H9 (cell line): Measurements from ENCODE around the gene MRPS18A. TPM values are rescaled to one million over a fixed set of nuclear protein-coding genes. Genes with fewer than 3 reads are reported as not detected.

Experiments
- DNase-seq: peaks from one replicate; pipeline ENCODE4 v3.0.0-alpha.2; 2017
- H2AFZ ChIP-seq: one replicate; pipeline ENCODE4 v1.6.1; 2013; ENCODE audit warnings: mild to moderate bottlenecking, low read length, control low read depth, moderate library complexity
- H2AK5ac ChIP-seq: 2 replicates; pipeline ENCODE4 v1.6.1; 2013; ENCODE audit warnings: low read length, control low read depth, mixed read lengths; ENCODE audit not compliant: insufficient read length
- H2BK120ac ChIP-seq: one replicate; pipeline ENCODE4 v1.6.1; 2013; ENCODE audit warnings: low read depth, mild to moderate bottlenecking, low read length, control low read depth, inconsistent platforms; ENCODE audit not compliant: poor library complexity, severe bottlenecking
- H2BK12ac ChIP-seq: 2 replicates; pipeline ENCODE4 v1.6.1; 2013; ENCODE audit warnings: low read length, control low read depth, mixed read lengths, low read depth; ENCODE audit not compliant: insufficient read length
- H2BK15ac ChIP-seq: 2 replicates; pipeline ENCODE4 v1.6.1; 2013; ENCODE audit warnings: low read depth, low read length, control low read depth
- H2BK20ac ChIP-seq: one replicate; pipeline ENCODE4 v1.6.1; 2013; ENCODE audit warnings: low read depth, mild to moderate bottlenecking, low read length, control low read depth, inconsistent platforms; ENCODE audit not compliant: poor library complexity, severe bottlenecking
- H2BK5ac ChIP-seq: 2 replicates; pipeline ENCODE4 v1.6.1; 2013; ENCODE audit warnings: low read length, control low read depth, mixed read lengths; ENCODE audit not compliant: insufficient read length
- H3K14ac ChIP-seq: 2 replicates; pipeline ENCODE4 v1.6.1; 2013; ENCODE audit warnings: low read length, control low read depth; ENCODE audit not compliant: insufficient read depth
- H3K18ac ChIP-seq: 2 replicates; pipeline ENCODE4 v1.6.1; 2013; ENCODE audit warnings: low read depth, mild to moderate bottlenecking, mixed read lengths, low read length, control low read depth; ENCODE audit not compliant: insufficient read length
- H3K23ac ChIP-seq: 2 replicates; pipeline ENCODE4 v1.6.1; 2013; ENCODE audit warnings: low read length, control low read depth, mixed read lengths, low read depth; ENCODE audit not compliant: insufficient read length
- H3K23me2 ChIP-seq: 2 replicates; pipeline ENCODE4 v1.6.1; 2013; ENCODE audit warnings: low read depth, mild to moderate bottlenecking, mixed read lengths, low read length, control low read depth; ENCODE audit not compliant: insufficient read length, poor library complexity, severe bottlenecking
- H3K27ac ChIP-seq: 2 replicates; pipeline ENCODE4 v1.5.1; 2013; ENCODE audit warnings: low read length, control low read depth, mixed read lengths, low read depth; ENCODE audit not compliant: insufficient read length
- H3K27me3 ChIP-seq: 2 replicates; pipeline ENCODE4 v1.6.1; 2013; ENCODE audit warnings: low read length, control low read depth, inconsistent platforms; ENCODE audit not compliant: insufficient read depth
- H3K4ac ChIP-seq: 2 replicates; pipeline ENCODE4 v1.6.1; 2013; ENCODE audit warnings: low read depth, mild to moderate bottlenecking, control low read depth, inconsistent platforms, low read length, moderate library complexity
- H3K4me1 ChIP-seq: 2 replicates; pipeline ENCODE4 v1.6.1; 2013; ENCODE audit warnings: low read length, control low read depth, inconsistent platforms; ENCODE audit not compliant: insufficient read depth
- H3K4me2 ChIP-seq: 2 replicates; pipeline ENCODE4 v1.6.1; 2013; ENCODE audit warnings: low read length, control low read depth, mixed read lengths; ENCODE audit not compliant: insufficient read length, insufficient read depth
- H3K56ac ChIP-seq: 2 replicates; pipeline ENCODE4 v1.6.1; 2013; ENCODE audit warnings: low read depth, mild to moderate bottlenecking, mixed read lengths, low read length, control low read depth; ENCODE audit not compliant: insufficient read length
- H3K79me1 ChIP-seq: 2 replicates; pipeline ENCODE4 v1.6.1; 2013; ENCODE audit warnings: low read depth, mild to moderate bottlenecking, moderate library complexity, low read length, control low read depth, inconsistent platforms; ENCODE audit not compliant: insufficient read depth, poor library complexity, severe bottlenecking
- H3K79me2 ChIP-seq: 2 replicates; pipeline ENCODE4 v1.6.1; 2013; ENCODE audit warnings: low read length, control low read depth, inconsistent platforms; ENCODE audit not compliant: insufficient read depth
- H3K9ac ChIP-seq: 2 replicates; pipeline ENCODE4 v1.6.1; 2013; ENCODE audit warnings: low read length, control low read depth, mixed read lengths; ENCODE audit not compliant: insufficient read length; ENCODE audit errors: extremely low read depth
- H3K9me3 ChIP-seq: one replicate; pipeline ENCODE4 v1.6.1; 2013; ENCODE audit warnings: low read depth, low read length, inconsistent platforms; ENCODE audit not compliant: control insufficient read depth
- H3T11ph ChIP-seq: one replicate; pipeline ENCODE4 v1.6.1; 2013; ENCODE audit warnings: mild to moderate bottlenecking, low read length, control low read depth, inconsistent platforms
- H4K20me1 ChIP-seq: one replicate; pipeline ENCODE4 v1.6.1; 2013; ENCODE audit not compliant: control insufficient read depth, insufficient read length, insufficient read depth
- H4K5ac ChIP-seq: 2 replicates; pipeline ENCODE4 v1.6.1; 2013; ENCODE audit warnings: low read depth, mild to moderate bottlenecking, mixed read lengths, low read length, control low read depth; ENCODE audit not compliant: insufficient read length
- H4K8ac ChIP-seq: replicated peaks from 2 replicates; pipeline ENCODE4 v1.6.1; 2013; ENCODE audit warnings: low read length, control low read depth, mixed read lengths, low read depth; ENCODE audit not compliant: insufficient read length
- H4K91ac ChIP-seq: 2 replicates; pipeline ENCODE4 v1.6.1; 2013; ENCODE audit warnings: low read depth, mild to moderate bottlenecking, moderate library complexity, mixed read lengths, low read length, control low read depth; ENCODE audit not compliant: insufficient read length
- H3K27ac Mint-ChIP-seq, 3 experiments: 2 replicates in 2 of 3; 3 replicates in 1 of 3; pipeline ENCODE4 v1.8.0; 2020 to 2021; ENCODE audit warnings: mixed read lengths in 3 of 3, mild to moderate bottlenecking in 1 of 3, moderate library complexity in 1 of 3
- H3K27me3 Mint-ChIP-seq: 2 replicates; pipeline ENCODE4 v1.8.0; 2021; ENCODE audit warnings: low read depth, mild to moderate bottlenecking, moderate library complexity, mixed read lengths
- H3K36me3 Mint-ChIP-seq, 3 experiments: 2 replicates in 2 of 3; 3 replicates in 1 of 3; pipeline ENCODE4 v1.8.0; 2020 to 2021; ENCODE audit warnings: low read depth in 3 of 3, mixed read lengths in 3 of 3; ENCODE audit not compliant: insufficient read depth in 1 of 3
- H3K4me1 Mint-ChIP-seq, 2 experiments: 2 replicates each; pipeline ENCODE4 v1.8.0; 2020; ENCODE audit warnings: mixed read lengths in 2 of 2
- H3K4me3 Mint-ChIP-seq, 2 experiments: 2 replicates in 1 of 2; 3 replicates in 1 of 2; pipeline ENCODE4 v1.8.0; 2020 to 2021; ENCODE audit warnings: mild to moderate bottlenecking in 2 of 2, mixed read lengths in 2 of 2, moderate library complexity in 1 of 2
- H3K9me3 Mint-ChIP-seq, 2 experiments: 2 replicates in 1 of 2; 3 replicates in 1 of 2; pipeline ENCODE4 v1.8.0; 2020; ENCODE audit warnings: mild to moderate bottlenecking in 2 of 2, mixed read lengths in 2 of 2, moderate library complexity in 1 of 2
- WGBS: extraction: QIAGEN DNeasy Blood & Tissue Kit; methylation state at CpG from one replicate; pipeline ENCODE4 v1.1.7; 2013; ENCODE audit warnings: missing lambda C conversion rate, low lambda C conversion rate, mixed read lengths; ENCODE audit not compliant: insufficient read length; ENCODE audit errors: extremely low coverage; 5-methylcytosine and 5-hydroxymethylcytosine counted together
- total RNA-seq: library from RNA; stranded (reverse); gene quantifications from 2 replicates; pipeline ENCODE4 v1.2.1, GENCODE V29; 2021
- TF ChIP-seq, protein P1 (sequence below): fragments of 200-600 bp; sonication (generic); conservative IDR thresholded peaks from 3 replicates; pipeline ENCODE4 v1.8.0; 2021; ENCODE audit warnings: antibody characterized with exemption, mild to moderate bottlenecking

Gene MRPS18A
- total RNA-seq, 1 experiment from 2014 or later: 65.1 TPM

DNA sequence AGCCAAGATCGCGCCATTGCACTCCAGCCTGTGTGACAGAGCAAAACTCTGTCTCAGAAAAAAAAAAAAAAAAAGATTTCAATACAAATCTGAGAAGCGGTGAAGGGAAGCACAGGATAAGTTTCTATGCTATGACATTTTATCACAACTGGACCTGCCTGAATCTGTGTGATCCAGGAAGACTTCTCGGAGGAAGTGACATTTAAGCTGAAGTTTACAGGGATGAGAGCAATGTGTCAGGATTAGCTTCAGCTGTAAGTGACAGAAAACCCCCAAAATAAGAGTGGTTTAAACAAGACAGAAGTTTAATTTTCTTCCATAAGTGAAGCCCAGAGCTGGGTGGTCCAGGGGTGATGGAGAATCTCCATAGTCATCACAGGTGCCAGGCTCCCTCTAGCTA, 33.4 kb upstream of the MRPS18A start:
- Histone ChIP-seq H3K79me1 (no peaks in the 10 kb centered on the region), H4K91ac (no peak overlapping the region), H3K56ac (no peak overlapping the region), H3T11ph (no peak overlapping the region), H3K79me2 (no peaks in the 10 kb centered on the region), H4K5ac (no peak overlapping the region), H2BK20ac (no peak overlapping the region), H2BK12ac (no peak overlapping the region), H2AFZ (no peak overlapping the region), H3K4me1 (no peaks in the 10 kb centered on the region), H2AK5ac (no peak overlapping the region), H3K18ac (no peak overlapping the region), H3K14ac (no peak overlapping the region), H3K27me3 (no peaks in the 10 kb centered on the region), H3K23ac (no peak overlapping the region), H2BK15ac (no peak overlapping the region), H3K4me2 (no peak overlapping the region), H3K4ac (no peak overlapping the region), H3K23me2 (no peaks in the 10 kb centered on the region), H4K8ac (no peak overlapping the region), H3K9ac (no peak overlapping the region), H4K20me1 (no peaks in the 10 kb centered on the region), H3K27ac (no peak overlapping the region), H2BK120ac (no peak overlapping the region), H3K9me3 (no peaks in the 10 kb centered on the region), H2BK5ac (no peak overlapping the region)
- Mint-ChIP-seq H3K9me3 (no peaks in the 10 kb centered on the region), H3K4me3 (no peak overlapping the region), H3K27me3 (peaks cover 13% of the 10 kb centered on the region), H3K36me3 (no peaks in the 10 kb centered on the region), H3K27ac (no peak overlapping the region), H3K4me1 (peaks cover 10 to 15% of the 10 kb centered on the region in 2 experiments)
- no peak for DNase-seq
- TF ChIP-seq, protein P1, sequence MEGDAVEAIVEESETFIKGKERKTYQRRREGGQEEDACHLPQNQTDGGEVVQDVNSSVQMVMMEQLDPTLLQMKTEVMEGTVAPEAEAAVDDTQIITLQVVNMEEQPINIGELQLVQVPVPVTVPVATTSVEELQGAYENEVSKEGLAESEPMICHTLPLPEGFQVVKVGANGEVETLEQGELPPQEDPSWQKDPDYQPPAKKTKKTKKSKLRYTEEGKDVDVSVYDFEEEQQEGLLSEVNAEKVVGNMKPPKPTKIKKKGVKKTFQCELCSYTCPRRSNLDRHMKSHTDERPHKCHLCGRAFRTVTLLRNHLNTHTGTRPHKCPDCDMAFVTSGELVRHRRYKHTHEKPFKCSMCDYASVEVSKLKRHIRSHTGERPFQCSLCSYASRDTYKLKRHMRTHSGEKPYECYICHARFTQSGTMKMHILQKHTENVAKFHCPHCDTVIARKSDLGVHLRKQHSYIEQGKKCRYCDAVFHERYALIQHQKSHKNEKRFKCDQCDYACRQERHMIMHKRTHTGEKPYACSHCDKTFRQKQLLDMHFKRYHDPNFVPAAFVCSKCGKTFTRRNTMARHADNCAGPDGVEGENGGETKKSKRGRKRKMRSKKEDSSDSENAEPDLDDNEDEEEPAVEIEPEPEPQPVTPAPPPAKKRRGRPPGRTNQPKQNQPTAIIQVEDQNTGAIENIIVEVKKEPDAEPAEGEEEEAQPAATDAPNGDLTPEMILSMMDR: no peak
- no CpG with 5 or more reads among the region's 4 CpGs for WGBS
